GM21515 (cell line): ENCODE data around the gene SPANXN5.
"Not testable (repeated sequence)": the region's sequence is repeated elsewhere in the genome, so short reads cannot be mapped to it uniquely, and the experiment has no call there.

Experiments
- ATAC-seq: cut with Tn5 transposase; IDR thresholded peaks from one replicate; pipeline ENCODE4 v1.9.1; 2021; ENCODE audit not compliant: unreplicated experiment

SPANXN5 gene, protein sequence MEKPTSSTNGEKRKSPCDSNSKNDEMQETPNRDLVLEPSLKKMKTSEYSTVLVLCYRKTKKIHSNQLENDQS

DNA sequence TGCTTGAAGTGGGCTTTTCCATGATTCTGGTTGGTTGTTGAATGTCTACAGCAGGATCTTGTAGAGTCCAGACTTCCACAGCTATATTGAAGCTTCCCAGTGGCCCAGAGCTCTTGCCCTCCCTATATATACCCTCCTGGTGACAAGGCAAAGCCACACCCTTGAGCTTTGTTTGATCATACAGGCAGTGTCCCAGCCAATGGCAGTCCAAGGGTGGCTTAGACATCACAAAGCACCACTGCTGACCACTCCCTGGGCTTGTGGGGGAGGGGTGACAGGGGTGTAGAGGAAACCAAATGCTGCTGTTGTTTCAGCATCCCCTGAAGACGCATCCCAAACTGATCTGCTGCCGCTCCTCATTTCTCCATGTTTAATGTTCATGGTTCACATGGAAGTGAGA, at the start of gene SPANXN5:
Gene SPANXN5, minus strand, starts transcription at position 101 of the 400 bp plus-strand sequence. Its CDS starts 79 bp downstream, at position 22.
- not testable (repeated sequence) for ATAC-seq

DNA sequence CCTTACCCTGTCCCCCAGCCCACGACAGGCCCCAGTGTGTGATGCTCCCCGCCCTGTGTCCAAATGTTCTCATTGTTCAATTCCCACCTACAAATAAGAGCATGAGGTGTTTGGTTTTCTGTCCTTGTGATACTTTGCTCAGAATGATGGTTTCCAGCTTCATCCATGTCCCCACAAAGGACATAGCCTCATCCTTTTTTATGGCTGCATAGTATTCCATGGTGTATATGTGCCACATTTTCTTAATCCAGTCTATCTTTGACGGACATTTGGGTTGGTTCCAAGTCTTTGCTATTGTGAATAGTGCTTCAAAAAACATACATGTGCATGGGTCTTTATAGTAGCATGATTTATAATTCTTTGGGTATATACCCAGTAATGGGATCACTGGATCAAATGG, 46.4 kb upstream of the SPANXN5 start:
- ATAC-seq, result not testable (repeated sequence)

DNA sequence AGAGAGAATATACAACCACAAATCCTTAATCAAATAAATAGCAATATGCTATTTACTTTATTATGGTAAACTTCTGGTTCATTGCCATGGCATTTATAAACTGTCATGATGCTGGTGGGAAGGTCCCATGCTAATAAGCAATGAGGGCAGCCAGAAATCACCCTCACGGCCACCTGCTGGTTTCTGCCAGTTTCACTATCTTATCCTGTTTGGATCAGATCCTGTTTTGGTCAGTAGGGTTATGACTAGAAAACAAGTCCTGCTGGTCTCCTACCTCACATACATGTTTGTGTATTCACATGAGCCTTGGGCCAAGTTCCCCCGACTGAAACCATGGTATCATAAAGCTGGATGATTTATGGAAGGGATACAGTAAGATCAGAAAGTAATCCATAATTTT, 41.9 kb upstream of the SPANXN5 start:
- ATAC-seq, result no peak

DNA sequence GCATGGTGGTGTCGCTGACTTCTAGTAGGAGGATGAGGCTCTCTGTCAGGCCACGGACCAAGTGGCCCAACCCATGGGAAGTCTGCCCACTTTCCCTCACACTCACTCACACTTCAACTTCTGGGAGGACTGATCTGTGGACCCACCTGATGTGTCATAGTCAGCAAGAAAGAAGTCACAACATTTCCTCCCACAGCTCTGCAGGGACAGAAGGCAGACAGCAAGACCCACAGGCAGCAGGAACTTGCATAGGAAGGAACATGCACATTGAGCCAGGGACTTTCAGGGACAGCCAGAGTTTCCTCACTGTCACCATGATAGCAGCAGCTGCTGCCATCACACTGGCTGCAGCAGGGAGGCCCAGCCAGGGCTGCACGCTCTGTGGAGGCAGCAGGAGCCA, 33.3 kb upstream of the SPANXN5 start:
- no peak for ATAC-seq

DNA sequence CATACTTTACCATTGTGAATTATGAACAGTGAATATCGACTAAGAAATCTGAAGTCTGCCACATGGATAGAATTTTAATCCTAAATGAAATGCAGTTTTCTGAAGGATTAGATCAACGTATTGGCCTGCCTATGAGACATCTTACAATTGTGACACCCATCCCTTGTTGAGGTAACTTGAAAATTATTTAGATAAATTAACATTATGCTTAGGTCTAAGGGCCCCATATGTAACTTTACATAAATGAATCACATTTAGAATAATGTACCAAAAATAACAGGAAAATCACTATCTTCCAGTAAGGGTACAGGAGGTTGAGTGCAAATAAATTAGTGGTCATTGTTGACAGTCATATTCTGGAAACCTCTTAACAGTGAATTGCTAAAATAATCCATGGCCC, 27.4 kb upstream of the SPANXN5 start:
- no peak for ATAC-seq

DNA sequence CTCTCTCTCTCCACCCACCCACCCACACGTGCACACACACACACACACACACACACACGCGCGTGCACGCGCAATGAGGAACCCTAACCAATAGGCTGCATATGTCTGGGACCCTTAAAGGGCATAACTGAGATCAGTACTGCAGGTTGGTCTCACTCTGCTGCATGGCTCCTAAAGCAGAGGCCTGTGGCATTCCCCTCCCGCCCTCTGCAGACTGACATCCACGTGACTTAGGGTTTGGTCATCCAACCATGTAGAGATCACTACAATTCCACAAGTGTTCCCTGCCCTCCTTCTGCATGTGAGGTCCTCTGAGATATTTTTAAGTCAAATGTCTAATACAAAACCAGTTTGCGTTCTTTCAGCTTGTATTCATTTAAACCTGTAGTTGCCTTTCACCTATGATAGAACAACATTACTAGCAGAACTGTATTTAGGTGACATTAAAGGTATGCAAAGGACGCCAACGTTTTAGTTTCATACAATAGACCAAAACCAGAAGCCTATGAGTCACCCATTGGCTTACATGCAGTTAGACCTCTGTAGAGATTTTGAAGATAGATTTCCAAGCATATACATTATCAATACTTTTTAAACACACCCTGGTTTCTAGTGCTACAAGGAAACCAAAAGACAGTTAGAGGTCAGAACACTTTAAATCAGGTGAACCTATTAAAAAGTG, 24.0 kb upstream of the SPANXN5 start:
- no peak for ATAC-seq

DNA sequence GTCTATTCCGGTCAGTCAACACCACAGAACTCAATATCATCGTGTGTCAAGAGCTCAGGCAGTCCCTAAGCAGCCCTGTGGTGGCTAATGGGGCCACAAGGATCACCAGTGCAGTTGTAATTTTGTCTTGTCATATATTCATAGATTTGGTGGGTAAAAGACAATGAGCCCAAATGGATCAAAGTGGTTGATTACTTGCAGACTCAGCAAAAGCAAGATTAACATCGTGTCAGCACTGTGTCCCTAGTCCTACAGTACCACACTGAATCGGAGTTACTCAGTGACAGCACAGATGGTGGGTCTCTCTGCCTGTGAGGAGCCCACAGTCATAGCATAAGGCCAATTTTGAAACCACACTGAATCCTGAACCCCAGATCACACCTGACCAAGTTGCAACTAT, 22.6 kb upstream of the SPANXN5 start:
- no peak for ATAC-seq

DNA sequence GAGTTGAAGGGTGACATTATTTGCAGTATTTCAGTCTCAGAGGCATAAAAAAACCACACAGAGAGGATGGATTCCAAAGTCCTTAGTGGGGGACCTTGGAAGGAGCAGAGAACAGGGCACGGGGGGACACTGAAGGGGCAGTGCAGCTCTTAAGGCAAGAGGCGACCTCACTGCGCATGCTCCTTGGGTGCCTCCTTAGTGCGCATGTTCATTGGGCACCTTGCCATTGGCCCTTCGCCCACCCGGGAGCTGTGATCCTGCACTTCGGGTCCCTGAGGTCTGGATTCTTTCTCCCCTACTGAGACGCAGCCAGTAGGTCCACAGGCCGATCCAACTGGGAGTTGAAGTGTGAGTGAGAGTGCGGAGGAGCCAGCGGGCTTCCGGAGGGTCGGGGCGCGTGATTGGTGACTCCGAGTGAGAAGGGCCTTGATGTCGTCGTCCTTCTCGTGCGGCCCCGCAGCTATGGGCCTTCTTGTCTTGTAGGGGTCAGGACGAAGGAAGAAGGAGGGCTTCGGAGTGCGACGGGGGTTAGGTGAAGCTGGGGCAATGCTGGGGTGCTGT, 13.9 kb upstream of the SPANXN5 start, which contains the start of gene XAGE5:
Gene XAGE5, plus strand, starts transcription at position 223 of the 561 bp plus-strand sequence. CDS start 1,280 bp downstream, outside the sequence.
- no peak for ATAC-seq

DNA sequence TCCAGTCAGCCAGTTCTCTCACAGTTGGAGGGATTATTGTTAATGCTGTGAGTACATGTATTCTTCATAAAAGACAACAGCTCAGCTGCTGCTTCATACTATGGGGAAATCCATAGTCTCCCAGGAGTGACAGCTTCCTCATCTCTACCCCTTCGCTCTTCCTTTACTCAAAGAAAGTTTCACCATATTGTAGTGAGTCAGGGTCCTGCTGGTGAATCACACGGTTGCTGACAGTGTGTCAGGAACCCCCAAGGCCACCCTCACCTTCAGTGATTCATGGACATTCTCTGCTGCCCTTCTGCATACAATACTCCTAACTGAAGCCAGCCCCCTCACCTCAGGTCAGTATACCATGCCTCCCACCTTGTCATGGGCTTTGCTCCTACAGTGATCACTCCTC, 7.6 kb upstream of the SPANXN5 start:
- not testable (repeated sequence) for ATAC-seq

DNA sequence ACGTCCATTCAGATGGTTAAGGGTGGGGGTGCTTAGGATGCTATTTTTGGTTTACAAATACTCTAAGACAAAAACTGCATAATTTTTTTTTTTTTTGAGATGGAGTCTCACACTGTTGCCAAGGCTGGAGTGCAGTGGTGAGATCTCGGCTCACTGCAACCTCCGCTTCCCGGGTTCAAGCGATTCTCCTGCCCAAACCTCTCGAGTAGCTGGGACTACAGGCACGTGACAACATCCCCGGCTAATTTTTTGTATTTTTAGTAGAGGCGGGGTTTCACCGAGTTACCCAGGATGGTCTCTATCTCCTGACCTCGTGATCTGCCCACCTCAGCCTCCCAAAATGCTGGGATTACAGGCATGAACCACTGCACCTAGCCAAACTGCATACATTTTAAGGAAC, 23.7 kb downstream of the SPANXN5 start:
- ATAC-seq, result not testable (repeated sequence)

DNA sequence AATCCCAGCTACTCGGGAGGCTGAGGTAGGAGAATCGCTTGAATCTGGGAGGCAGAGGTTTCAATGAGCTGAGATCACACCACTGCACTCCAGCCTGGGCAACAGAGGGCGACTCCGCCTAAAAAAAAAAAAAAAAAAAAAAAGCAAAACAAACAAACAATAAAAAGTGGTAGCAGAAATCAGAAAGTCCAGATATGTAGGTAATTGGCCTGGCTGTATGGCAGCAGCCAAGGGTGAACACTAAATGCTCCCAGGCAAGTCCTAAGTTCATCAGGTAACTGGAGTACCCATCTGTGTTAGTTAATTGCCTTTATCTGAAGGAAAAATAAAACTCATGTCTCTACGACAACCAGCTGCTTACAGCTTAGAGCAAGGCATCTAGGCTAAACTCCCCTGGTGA, 31.2 kb downstream of the SPANXN5 start:
- ATAC-seq, result not testable (repeated sequence)

DNA sequence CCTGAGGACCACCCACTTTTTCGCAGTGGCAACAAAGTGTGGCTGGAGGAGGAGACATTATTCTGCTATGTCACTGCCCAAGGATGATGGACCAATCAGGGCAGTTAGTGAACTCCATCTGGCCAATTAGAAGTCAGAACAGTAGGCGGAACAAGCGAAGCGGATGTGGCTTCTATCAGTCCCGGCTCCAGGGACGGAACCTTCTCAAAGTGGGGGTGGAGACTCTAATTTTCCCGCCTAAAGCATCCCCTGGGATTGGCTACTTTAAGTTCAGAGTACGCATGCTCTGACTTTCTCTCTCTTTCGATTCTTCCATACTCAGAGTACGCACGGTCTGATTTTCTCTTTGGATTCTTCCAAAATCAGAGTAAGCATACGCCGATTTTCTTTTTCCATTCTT, 46.3 kb downstream of the SPANXN5 start, which contains the start of gene SSX2B:
Gene SSX2B, plus strand, starts transcription at position 301 of the 400 bp plus-strand sequence. CDS start 1,429 bp downstream, outside the sequence.
- ATAC-seq, result not testable (repeated sequence)
